Thoracic aorta (tissue), 2 donors: Measurements from ENCODE around the gene PNCK. TPM values are rescaled to one million over a fixed set of nuclear protein-coding genes. Genes with fewer than 3 reads are reported as not detected.
"Not testable (repeated sequence)": the region's sequence is repeated elsewhere in the genome, so short reads cannot be mapped to it uniquely, and the experiment has no call there.

Source experiments
- ATAC-seq: fragments of 150-250 bp; one replicate; pipeline ENCODE4 v1.8.0; 2017; ENCODE audit warnings: low read depth; ENCODE audit not compliant: insufficient number of reproducible peaks, low FRiP score
- DNase-seq: peaks from one replicate; pipeline ENCODE4 v3.0.0-alpha.2; 2020; ENCODE audit warnings: low spot score
- H3K27ac ChIP-seq, 2 donors: fragments of 200-600 bp; sonication (generic); 1 replicate in 1 of 2; 2 replicates in 1 of 2; pipeline ENCODE4 v1.5.1; 2016; ENCODE audit warnings: mild to moderate bottlenecking in 2 of 2, moderate library complexity in 2 of 2
- H3K27me3 ChIP-seq: fragments of 200-600 bp; sonication (generic); replicated peaks from 2 replicates; pipeline ENCODE4 v1.6.0; 2016; ENCODE audit warnings: mild to moderate bottlenecking; ENCODE audit not compliant: insufficient read depth
- H3K36me3 ChIP-seq: fragments of 200-600 bp; sonication (generic); one replicate; pipeline ENCODE4 v1.5.1; 2016
- H3K4me1 ChIP-seq, 2 donors: fragments of 200-600 bp; sonication (generic); 1 replicate in 1 of 2; 2 replicates in 1 of 2; pipeline versions ENCODE4 v1.5.1 to v1.6.0; 2016; ENCODE audit warnings: low read depth in 2 of 2, mild to moderate bottlenecking in 1 of 2; ENCODE audit not compliant: control insufficient read depth in 1 of 2
- H3K4me3 ChIP-seq: fragments of 200-600 bp; sonication (generic); 2 replicates; pipeline ENCODE4 v1.5.1; 2016; ENCODE audit warnings: mild to moderate bottlenecking
- H3K9me3 ChIP-seq: fragments of 200-600 bp; sonication (generic); 2 replicates; pipeline ENCODE4 v1.5.1; 2016
- CTCF ChIP-seq: fragments of 200-600 bp; sonication (generic); IDR thresholded peaks from one replicate; pipeline ENCODE4 v1.5.1; 2019; ENCODE audit warnings: antibody characterized with exemption
- total RNA-seq, 2 donors: library from RNA; depleted of rRNA; stranded (reverse); fragments of >200 nt; gene quantifications; one replicate each; pipeline versions ENCODE4 v1.1.0 to v1.2.3, GENCODE V29; 2016

Gene PNCK
- total RNA-seq, 2 donors from 2014 or later, result 1.2 to 3.2 TPM

- ATAC-seq (no peak), DNase-seq (no peak)
- H3K36me3 ChIP-seq, result no peaks in the 10 kb centered on the region
- no peak overlapping the region for H3K4me3 ChIP-seq
- H3K27ac ChIP-seq, result no peak overlapping the region
- H3K9me3 ChIP-seq, result no peaks in the 10 kb centered on the region
- H3K27me3 ChIP-seq, result no peaks in the 10 kb centered on the region
- no peak for TF ChIP-seq CTCF
- H3K4me1 ChIP-seq, result no peaks in the 10 kb centered on the region
Measured at GRCh38 chrX:153696100-153696499, 22.5 kb upstream of the PNCK start.

GRCh38 chrX:153694687-153695270 lies 21.2 kb upstream of the PNCK start:
- Histone ChIP-seq H3K4me3 (no peak overlapping the region), H3K36me3 (no peaks in the 10 kb centered on the region), H3K9me3 (no peaks in the 10 kb centered on the region), H3K27me3 (no peaks in the 10 kb centered on the region), H3K4me1 (peaks cover 0 to 5% of the 10 kb centered on the region in 2 donors), H3K27ac (no peak overlapping the region)
- ATAC-seq (no peak), DNase-seq (no peak)
- no peak for TF ChIP-seq CTCF

GRCh38 chrX:153694256-153694655 lies 20.6 kb upstream of the PNCK start:
- not testable (repeated sequence) for DNase-seq, H3K27ac ChIP-seq, ATAC-seq, H3K27me3 ChIP-seq, H3K4me3 ChIP-seq, H3K9me3 ChIP-seq, H3K36me3 ChIP-seq, H3K4me1 ChIP-seq

- DNase-seq (no peak), ATAC-seq (no peak)
- peaks cover 0 to 8% of the 10 kb centered on the region in 2 donors for H3K4me1 ChIP-seq
- H3K27me3 ChIP-seq, result no peaks in the 10 kb centered on the region
- H3K27ac ChIP-seq, result no peak overlapping the region
- H3K4me3 ChIP-seq, result no peak overlapping the region
- no peak for TF ChIP-seq CTCF
- no peaks in the 10 kb centered on the region for H3K9me3 ChIP-seq
- no peaks in the 10 kb centered on the region for H3K36me3 ChIP-seq
Measured at GRCh38 chrX:153693216-153694086, 19.8 kb upstream of the PNCK start.

- ATAC-seq, result no peak
- Histone ChIP-seq H3K4me3 (no peak overlapping the region), H3K36me3 (no peaks in the 10 kb centered on the region), H3K27me3 (no peaks in the 10 kb centered on the region), H3K9me3 (no peaks in the 10 kb centered on the region), H3K4me1 (peaks cover 0 to 8% of the 10 kb centered on the region in 2 donors), H3K27ac (no peak overlapping the region)
- DNase-seq, result no peak
- no peak for TF ChIP-seq CTCF
Measured at GRCh38 chrX:153692611-153693156, 19.1 kb upstream of the PNCK start.
